Measurements from ENCODE around the gene URAD.
"Not testable (repeated sequence)": the region's sequence is repeated elsewhere in the genome, so short reads cannot be mapped to it uniquely, and the experiment has no call there.

URAD gene

DNA sequence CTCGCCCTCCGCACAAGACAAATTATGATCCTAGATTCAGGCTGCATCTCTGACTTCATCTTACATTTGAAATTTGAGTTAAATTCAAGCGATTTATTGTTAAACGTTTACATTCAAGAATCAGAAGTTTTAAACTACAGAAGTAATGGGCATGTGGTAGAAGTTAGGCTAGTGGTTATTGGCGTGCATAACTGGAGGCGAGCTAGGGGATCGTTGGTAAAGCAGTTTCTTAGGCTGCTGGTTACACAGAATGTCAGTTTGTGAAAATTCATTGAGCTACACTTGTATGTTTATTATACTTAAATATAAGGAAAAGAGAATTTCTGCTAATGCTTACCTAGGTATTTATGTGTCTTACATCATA, 18.6 kb downstream of the URAD start:
- DNase-seq: no peak

- peak; percentile 29 to 61 (median 50) for DNase-seq
Measured at GRCh38 chr13:27969082-27969865, 19.2 kb downstream of the URAD start, which contains the start of gene CDX2. TSS of gene CDX2 (minus strand) at chr13:27969315. CDS start at chr13:27969006, 309 bp downstream.

DNA sequence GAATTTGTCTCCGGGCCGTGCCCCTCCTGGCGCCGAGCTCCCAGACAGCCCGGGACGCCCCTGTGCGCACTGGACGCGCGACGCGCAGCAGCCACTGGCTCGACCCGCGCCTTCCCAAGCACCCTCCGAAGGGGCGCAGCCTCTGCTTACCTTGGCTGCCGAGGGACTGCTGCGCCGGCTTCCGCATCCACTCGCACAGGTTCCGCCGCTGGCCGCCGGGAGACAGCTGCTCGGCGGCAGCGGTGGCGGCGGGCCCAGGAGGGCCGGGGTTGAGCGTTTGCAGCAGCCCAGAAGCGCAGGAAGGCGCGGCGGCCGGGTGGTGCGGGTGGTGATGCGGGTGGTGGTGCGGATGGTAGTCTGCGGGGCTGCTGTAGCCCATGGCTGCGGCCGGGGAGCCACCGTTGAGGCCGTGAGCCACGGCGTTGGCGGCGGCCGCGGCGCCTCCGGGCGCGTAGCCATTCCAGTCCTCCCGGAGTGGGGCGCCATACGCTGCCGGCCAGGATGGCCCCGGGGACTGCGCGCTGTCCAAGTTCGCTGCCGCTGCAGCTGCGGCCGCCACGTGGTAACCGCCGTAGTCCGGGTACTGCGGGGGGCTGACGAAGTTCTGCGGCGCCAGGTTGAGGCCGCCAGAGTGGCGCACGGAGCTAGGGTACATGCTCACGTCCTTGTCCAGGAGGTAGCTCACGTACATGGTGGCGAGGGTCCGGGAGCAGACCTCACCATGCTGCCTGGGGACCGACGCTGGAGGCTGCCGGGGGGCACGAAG, 20.0 kb downstream of the URAD start:
- DNase-seq: no peak

GRCh38 chr13:27967736-27968315, 20.7 kb downstream of the URAD start:
- no peak for DNase-seq

DNA sequence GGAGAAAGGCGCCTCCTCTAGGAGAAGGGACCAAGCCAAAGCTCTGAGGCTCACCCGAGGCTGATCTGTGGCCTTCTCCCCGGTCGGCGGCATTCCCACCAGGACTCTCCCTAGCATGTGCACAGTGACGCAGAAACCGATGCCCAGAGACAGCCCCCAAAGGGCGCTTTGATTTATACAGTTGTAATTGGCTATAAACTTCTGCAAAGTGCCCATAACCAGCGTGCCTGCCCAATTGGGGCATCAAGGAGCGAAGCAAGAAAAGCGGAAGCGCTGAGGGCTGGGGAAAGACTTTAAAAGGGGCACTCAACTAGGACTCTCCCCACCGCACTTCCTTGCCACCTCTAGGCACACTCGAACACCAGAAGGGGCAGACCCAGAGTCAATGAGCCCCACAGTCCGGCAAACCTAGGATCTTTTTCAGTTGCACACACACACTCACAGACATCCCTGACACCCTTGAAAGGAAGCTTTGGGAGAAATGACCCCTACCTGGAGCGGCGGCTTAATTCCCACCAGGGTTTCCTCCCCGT, 21.2 kb downstream of the URAD start:
- peak; percentile 42 to 61 (median 44) for DNase-seq

GRCh38 chr13:27966641-27967202, 21.8 kb downstream of the URAD start:
- peak in 1 of 3 donors; percentile 9 for DNase-seq

GRCh38 chr13:27965740-27966640, 22.5 kb downstream of the URAD start:
- peak in 1 of 3 donors; percentile 11 for DNase-seq

GRCh38 chr13:27965343-27965739, 23.2 kb downstream of the URAD start:
- no peak for DNase-seq

DNA sequence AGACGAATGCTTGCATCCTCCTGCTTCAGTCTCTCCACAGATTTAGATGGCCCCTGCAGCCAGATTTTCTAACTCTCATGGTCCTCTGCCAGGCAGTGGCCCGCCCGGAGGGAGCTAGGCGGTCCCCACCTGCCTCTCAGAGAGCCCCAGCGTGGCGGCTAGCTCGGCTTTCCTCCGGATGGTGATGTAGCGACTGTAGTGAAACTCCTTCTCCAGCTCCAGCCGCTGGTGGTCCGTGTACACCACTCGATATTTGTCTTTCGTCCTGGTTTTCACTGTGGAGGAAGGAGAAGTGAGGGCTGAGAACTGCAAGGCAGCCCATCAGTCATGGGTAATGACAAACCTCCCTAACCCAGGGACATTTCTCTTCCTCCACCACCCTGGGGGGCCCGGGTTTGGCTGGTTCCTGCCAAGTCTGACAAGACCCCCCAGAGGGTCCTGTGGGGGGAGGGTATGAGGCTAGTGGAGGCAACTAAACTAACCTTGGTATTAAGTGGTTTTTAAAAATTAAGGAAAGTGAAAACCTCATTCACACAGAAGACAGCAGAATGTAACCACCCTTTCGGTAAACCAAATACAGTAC, 23.7 kb downstream of the URAD start:
- no peak for DNase-seq

DNA sequence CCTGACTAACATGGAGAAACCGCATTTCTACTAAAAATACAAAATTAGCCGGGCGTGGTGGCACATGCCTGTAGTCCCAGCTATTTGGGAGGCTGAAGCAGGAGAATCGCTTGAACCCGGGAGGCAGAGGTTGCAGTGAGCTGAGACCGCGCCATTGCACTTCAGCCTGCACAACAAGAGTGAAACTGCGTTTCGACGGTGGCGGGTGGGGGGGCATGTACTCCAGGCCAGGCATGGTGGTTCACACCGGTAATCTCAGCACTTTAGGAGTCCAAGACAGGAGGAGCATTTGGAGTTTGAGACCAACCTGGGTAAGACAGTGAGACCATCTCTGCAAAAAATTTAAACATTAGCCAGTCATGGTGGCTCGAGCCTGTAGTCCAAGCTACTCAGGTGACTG, 24.3 kb downstream of the URAD start:
- DNase-seq: not testable (repeated sequence)

- no peak for DNase-seq
Measured at GRCh38 chr13:27963491-27963890, 25.0 kb downstream of the URAD start.

GRCh38 chr13:27962982-27963381, 25.5 kb downstream of the URAD start:
- no peak for DNase-seq

DNA sequence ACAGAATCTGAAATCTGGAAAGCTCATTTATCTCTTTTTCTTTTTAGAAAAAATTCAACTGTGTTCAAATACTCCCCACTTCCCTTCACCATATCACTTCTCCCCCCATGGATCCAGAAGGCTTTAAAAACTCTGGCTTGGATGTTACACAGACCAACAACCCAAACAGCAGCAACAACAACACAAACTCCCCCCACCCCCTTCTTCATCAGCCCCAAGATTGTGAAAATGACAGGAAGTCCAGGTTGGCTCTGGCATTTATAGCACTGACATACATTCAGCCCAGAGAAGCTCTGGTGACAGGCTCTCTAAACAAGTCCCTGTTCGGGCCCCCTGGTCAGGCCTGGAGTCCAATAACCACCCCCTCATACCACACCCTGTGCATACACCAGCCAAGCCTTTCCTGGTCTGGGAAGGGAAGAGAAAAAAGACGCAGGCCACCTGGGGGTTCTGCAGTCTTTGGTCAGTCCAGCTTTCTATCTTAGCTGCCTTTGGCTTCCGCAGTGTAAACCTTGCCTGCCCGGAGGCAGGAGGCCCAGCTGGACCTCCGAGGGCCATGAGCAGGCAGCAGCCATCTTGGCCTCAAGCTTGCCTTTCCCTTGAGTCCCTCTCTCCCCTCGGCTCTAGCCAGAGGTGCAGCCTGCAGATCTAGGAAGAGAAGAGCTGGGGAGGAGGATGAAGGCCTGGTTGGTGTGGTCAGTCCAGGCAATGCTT, 26.2 kb downstream of the URAD start:
- no peak for DNase-seq

- peak; percentile 25 to 74 (median 47) for DNase-seq
Measured at GRCh38 chr13:27961227-27962085, 27.0 kb downstream of the URAD start.

DNA sequence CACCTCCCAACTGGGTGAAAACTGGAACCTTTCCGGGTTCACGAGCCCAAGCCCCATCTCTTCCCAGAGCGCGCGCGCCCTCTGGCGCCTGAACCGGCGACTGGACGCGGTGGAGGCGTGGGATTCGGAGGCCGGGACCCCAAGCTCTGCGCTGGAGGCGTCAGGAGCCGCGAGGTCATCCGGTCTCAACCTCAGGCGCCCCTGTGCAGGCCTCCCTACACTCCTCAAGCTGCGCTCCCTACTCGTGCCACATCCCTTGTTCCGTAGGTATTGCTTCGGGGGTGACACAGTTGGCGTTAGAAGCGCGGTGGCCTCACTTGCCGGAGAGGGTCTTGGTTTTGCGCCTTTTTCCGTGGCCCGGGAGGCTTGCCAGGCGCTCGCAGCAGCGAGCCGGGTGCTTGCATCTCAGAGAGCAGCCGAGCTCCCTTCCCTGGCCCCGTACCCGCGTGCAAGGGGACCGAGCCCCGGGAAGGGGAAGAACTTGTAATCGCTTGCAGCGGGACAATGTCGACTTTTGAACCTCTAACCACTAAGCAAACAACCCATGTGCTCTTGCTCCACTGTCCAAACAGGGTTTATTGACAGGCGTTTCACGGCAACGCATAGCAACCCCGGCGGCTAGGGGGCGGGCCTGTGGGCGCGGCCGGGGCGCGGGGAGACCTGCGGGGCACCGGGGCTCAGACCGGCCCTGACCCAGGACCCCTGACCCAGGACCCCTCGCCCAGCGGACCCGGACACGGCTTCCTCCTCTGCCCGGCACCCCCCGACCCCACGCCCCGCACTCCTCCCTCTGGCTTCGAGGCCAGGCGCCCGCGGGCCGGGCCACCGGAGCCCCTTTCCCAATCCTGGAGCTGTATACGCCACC, 27.9 kb downstream of the URAD start:
- peak; percentile 64 to 80 (median 68) for DNase-seq

DNA sequence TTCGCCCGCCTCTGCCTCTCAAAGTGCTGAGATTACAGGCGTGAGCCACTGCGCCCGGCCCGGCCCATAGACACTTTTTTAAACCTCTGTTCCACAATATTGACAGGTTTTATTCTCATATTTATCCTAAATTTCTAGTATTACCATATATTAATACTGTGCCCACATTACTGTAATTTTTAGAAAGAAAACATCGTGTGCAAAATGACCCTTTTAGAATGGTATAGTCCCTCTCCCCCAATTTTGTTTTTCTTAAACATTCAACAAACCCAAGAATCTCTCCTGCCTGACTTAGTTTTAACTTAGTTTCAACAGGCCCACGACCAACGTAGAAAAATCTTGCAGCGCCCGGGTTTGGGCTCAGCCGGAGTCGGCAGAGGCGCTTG, 28.5 kb downstream of the URAD start:
- no peak for DNase-seq

DNA sequence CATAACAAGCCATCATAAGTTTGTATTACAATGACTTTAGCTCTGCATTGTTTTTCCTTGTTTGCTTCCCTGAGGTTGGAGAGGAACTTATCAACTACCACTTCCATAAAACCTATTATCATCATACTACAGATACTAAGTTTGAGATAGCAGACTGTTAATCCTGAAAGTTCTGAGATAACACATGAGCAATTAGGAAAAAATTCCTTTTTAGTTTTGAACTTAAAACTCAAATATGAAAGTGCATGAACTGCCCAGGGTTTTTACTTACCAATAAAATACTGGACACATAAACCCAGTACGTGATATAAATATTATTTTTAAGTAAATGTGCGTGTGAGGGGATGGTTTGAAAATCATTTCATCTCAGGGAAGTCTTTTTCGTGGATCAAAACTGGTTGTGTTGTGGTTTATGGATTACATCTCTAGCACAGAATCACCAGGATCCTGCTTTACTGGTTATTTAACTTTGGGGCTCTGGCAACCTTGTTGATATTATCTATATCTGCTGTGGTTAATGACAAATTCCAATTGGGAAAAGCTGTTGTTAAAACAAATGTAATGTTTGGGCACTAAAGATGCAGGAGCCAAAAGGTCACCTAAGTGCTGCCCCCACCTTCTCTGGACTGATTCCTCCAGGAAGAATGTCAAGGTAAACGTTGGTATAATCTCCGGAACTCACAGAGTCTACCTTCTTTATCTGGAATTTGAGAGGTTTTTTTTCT, 31.8 kb downstream of the URAD start:
- DNase-seq: no peak

DNA sequence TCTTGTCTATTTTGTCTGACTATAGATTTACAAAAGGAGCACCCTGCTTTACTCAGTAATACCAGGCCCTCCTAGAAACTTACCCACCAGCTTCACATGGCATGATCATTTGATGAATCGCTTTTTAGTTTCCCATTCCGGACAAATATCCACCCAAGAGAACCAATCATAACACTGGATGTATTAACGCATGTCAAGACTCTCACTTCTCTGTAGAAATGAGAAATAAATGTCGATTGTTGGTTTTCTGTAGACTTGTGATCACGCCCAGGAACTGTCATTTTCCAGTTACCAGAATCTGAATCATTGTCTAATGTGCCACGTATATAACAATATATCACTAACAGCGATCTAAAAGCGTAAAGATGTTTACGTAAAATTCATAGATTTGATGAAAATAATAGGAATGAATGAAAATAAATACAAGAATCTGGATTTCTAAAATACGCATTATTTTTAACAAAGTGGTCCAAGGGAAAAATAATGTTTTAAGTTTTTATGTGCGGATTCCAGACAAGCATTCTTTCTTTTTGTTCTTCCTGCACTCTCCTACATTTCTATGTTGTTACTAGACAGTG, 33.4 kb downstream of the URAD start:
- peak in 1 of 3 donors; percentile 33 for DNase-seq
